HEK293 (cell line): ENCODE results near the gene LRRC27.

Experiments used
- ZBTB48 ChIP-seq: fragments of 450-650 bp; formaldehyde crosslinking; IDR thresholded peaks from 2 replicates; pipeline ENCODE4 v1.5.1; 2016; ENCODE audit warnings: missing biosample characterization, missing genetic modification characterization
- ZNF202 ChIP-seq: fragments of 450-650 bp; formaldehyde crosslinking; IDR thresholded peaks from 2 replicates; pipeline ENCODE4 v1.5.1; 2016; ENCODE audit warnings: missing biosample characterization, missing genetic modification characterization, borderline replicate concordance
- ZNF248 ChIP-seq: fragments of 450-650 bp; formaldehyde crosslinking; IDR thresholded peaks from 2 replicates; pipeline ENCODE4 v1.5.1; 2017; ENCODE audit warnings: missing biosample characterization, missing genetic modification characterization
- ZNF426 ChIP-seq: fragments of 450-650 bp; formaldehyde crosslinking; IDR thresholded peaks from 2 replicates; pipeline ENCODE4 v1.5.1; 2017; ENCODE audit warnings: missing biosample characterization, missing genetic modification characterization, mild to moderate bottlenecking, inconsistent platforms, moderate library complexity
- ZNF837 ChIP-seq: fragments of 450-650 bp; formaldehyde crosslinking; IDR thresholded peaks from 2 replicates; pipeline ENCODE4 v1.5.1; 2016; ENCODE audit warnings: missing biosample characterization, missing genetic modification characterization
- TF ChIP-seq, protein P1 (sequence below): fragments of 450-650 bp; formaldehyde crosslinking; IDR thresholded peaks from 2 replicates; pipeline ENCODE4 v1.5.1; 2016; ENCODE audit warnings: missing biosample characterization, missing genetic modification characterization
- TF ChIP-seq, protein P2 (sequence below): fragments of 450-650 bp; formaldehyde crosslinking; IDR thresholded peaks from 2 replicates; pipeline ENCODE4 v1.5.1; 2016; ENCODE audit warnings: missing biosample characterization, missing genetic modification characterization

DNA sequence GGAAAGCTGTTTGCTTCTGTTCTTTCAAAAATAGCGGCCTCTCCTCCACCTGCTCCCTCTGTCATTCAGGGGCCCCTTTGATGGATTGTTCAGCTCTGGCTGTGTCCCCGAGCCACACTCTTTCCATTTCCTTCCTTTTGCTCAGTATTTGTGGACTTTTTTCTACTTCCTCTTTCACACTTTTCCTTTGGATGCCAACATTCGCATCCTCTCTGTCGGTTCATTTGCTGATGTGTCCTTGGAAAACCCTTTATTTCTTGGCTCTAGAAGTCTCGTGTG lies 53.3 kb downstream of the LRRC27 start:
- TF ChIP-seq, protein P1, sequence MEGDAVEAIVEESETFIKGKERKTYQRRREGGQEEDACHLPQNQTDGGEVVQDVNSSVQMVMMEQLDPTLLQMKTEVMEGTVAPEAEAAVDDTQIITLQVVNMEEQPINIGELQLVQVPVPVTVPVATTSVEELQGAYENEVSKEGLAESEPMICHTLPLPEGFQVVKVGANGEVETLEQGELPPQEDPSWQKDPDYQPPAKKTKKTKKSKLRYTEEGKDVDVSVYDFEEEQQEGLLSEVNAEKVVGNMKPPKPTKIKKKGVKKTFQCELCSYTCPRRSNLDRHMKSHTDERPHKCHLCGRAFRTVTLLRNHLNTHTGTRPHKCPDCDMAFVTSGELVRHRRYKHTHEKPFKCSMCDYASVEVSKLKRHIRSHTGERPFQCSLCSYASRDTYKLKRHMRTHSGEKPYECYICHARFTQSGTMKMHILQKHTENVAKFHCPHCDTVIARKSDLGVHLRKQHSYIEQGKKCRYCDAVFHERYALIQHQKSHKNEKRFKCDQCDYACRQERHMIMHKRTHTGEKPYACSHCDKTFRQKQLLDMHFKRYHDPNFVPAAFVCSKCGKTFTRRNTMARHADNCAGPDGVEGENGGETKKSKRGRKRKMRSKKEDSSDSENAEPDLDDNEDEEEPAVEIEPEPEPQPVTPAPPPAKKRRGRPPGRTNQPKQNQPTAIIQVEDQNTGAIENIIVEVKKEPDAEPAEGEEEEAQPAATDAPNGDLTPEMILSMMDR (tag by site-specific recombination), result no peak
- TF ChIP-seq ZNF837 (tag by site-specific recombination) (no peak), ZNF248 (tag by site-specific recombination) (no peak), ZBTB48 (tag by site-specific recombination) (no peak), ZNF426 (no peak), ZNF202 (no peak)
- TF ChIP-seq, protein P2, sequence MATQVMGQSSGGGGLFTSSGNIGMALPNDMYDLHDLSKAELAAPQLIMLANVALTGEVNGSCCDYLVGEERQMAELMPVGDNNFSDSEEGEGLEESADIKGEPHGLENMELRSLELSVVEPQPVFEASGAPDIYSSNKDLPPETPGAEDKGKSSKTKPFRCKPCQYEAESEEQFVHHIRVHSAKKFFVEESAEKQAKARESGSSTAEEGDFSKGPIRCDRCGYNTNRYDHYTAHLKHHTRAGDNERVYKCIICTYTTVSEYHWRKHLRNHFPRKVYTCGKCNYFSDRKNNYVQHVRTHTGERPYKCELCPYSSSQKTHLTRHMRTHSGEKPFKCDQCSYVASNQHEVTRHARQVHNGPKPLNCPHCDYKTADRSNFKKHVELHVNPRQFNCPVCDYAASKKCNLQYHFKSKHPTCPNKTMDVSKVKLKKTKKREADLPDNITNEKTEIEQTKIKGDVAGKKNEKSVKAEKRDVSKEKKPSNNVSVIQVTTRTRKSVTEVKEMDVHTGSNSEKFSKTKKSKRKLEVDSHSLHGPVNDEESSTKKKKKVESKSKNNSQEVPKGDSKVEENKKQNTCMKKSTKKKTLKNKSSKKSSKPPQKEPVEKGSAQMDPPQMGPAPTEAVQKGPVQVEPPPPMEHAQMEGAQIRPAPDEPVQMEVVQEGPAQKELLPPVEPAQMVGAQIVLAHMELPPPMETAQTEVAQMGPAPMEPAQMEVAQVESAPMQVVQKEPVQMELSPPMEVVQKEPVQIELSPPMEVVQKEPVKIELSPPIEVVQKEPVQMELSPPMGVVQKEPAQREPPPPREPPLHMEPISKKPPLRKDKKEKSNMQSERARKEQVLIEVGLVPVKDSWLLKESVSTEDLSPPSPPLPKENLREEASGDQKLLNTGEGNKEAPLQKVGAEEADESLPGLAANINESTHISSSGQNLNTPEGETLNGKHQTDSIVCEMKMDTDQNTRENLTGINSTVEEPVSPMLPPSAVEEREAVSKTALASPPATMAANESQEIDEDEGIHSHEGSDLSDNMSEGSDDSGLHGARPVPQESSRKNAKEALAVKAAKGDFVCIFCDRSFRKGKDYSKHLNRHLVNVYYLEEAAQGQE, result no peak
